K562 (cell line): Measurements from ENCODE around the gene POLR3A. TPM values are rescaled to one million over a fixed set of nuclear protein-coding genes. Genes with fewer than 3 reads are reported as not detected.

ENCODE experiments used
- DACH1 ChIP-seq: fragments of 450-650 bp; IDR thresholded peaks from 2 replicates; pipeline ENCODE4 v1.6.1; 2018; ENCODE audit not compliant: partially characterized antibody
- FOSL1 ChIP-seq: fragments of 200-800 bp; sonication (Bioruptor generic); conservative IDR thresholded peaks from 2 replicates; pipeline ENCODE4 v1.6.1; 2016; ENCODE audit warnings: missing genetic modification characterization, missing compliant biosample characterization
- NRF1 ChIP-seq, 2 experiments: fragments of 450-650 bp; IDR thresholded peaks in 1 of 2; conservative IDR thresholded peaks in 1 of 2; 2 replicates each; pipeline ENCODE4 v1.6.1; 2014; ENCODE audit warnings: mild to moderate bottlenecking in 2 of 2
- PHF8 ChIP-seq: fragments of 200-600 bp; sonication (generic); IDR thresholded peaks from 2 replicates; pipeline ENCODE4 v1.6.1; 2012; ENCODE audit warnings: mixed run types, mild to moderate bottlenecking, inconsistent platforms, low read length, moderate library complexity, borderline replicate concordance
- TBP ChIP-seq: optimal IDR thresholded peaks from 2 replicates; pipeline ENCODE3; 2011; ENCODE audit warnings: low read depth, low read length, improper control_type of control experiment
- XRCC3 ChIP-seq: fragments of 450-650 bp; IDR thresholded peaks from 2 replicates; pipeline ENCODE4 v1.6.1; 2017; ENCODE audit warnings: mild to moderate bottlenecking, moderate library complexity
- polyA plus RNA-seq, 8 experiments: library from polyadenylated mRNA; depleted of rRNA in 4 of 8; stranded (reverse) in 5 of 8; unstranded in 3 of 8; fragments of >200 nt; fragmentation: Nextera tagmentation in 2 of 8; fragmentation: Illumina TruSeq in 1 of 8; extraction: Ambion mirVana in 2 of 8; extraction: Trizol in 1 of 8; gene quantifications; 2 replicates each; pipeline versions ENCODE4 v1.2.1 to v1.2.3, GENCODE V29; 2011 to 2014; ENCODE audit warnings: inconsistent platforms in 1 of 8, missing spikeins in 1 of 8
- total RNA-seq, 7 experiments: library from RNA; depleted of rRNA in 6 of 7; stranded (reverse); fragments of >200 nt in 6 of 7; fragmentation: Illumina TruSeq in 2 of 7; extraction: Trizol in 2 of 7; gene quantifications; 2 replicates each; pipeline versions ENCODE4 v1.2.1 to v1.2.3, GENCODE V29; 2011 to 2021; ENCODE audit warnings: low replicate concordance in 1 of 7
- TF ChIP-seq, protein P1 (sequence below): fragments of 450-650 bp; IDR thresholded peaks from 2 replicates; pipeline ENCODE4 v1.6.1; 2016; ENCODE audit warnings: mild to moderate bottlenecking, moderate library complexity
- TF ChIP-seq, protein P2 (sequence below): fragments of 450-650 bp; IDR thresholded peaks from 2 replicates; pipeline ENCODE4 v1.6.1; 2014; ENCODE audit warnings: low read depth, mild to moderate bottlenecking, moderate library complexity, borderline replicate concordance
- TF ChIP-seq, protein P3 (sequence below): fragments of 450-650 bp; formaldehyde crosslinking; IDR thresholded peaks from 2 replicates; pipeline ENCODE4 v1.4.0; 2020; ENCODE audit warnings: mild to moderate bottlenecking, moderate library complexity

POLR3A gene
- total and polyA plus RNA-seq, 9 of the 15 experiments (the other 6 are each of a cell fraction or from before 2014, with no cell fraction given), result 14.9 to 37.0 (median 26.7) TPM

DNA sequence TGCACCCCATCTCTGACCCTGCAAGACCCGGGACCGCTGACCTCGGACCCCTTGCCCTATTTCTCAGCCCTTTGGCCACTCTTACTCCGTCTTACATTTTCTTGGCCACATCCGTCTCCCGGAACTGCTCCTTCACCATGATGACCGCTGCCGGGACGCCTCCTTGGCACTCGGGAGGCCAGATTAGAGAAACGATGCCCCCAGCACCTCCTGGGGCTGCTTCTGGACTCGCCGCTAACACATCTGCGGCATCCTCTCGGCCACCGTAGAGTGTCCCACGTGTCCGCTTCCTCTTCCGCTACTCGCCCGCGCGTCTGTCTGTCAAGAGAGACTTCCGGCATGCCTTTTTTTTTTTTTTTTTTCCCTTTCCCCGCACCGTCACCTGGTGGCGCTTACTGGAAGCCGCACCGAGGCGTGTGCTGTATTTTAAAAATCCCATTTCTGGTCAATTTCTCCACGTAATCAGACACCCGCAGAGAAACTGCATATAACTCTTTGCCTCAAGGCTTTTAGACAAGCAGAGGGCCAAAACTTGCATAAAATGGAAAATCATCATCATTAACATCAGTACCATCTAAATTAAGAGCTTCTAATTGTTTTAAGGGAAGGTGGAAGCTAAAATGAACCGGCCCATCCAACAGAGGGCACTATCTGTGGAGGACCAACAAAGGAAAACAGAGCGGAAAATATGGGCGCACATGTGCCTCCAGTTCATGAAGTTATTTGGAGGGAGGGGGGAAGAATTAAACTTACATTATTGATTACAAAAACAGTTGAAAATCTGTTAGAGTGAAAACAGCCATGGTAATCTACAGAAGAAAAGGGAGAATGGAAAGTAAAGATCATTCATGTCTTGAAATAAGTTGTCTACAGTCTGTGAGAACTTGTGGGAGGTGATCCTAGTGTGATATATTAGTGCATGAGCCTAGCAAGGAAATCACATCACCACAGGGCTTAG, at the start of gene POLR3A (continued):
- TF ChIP-seq, protein P1, sequence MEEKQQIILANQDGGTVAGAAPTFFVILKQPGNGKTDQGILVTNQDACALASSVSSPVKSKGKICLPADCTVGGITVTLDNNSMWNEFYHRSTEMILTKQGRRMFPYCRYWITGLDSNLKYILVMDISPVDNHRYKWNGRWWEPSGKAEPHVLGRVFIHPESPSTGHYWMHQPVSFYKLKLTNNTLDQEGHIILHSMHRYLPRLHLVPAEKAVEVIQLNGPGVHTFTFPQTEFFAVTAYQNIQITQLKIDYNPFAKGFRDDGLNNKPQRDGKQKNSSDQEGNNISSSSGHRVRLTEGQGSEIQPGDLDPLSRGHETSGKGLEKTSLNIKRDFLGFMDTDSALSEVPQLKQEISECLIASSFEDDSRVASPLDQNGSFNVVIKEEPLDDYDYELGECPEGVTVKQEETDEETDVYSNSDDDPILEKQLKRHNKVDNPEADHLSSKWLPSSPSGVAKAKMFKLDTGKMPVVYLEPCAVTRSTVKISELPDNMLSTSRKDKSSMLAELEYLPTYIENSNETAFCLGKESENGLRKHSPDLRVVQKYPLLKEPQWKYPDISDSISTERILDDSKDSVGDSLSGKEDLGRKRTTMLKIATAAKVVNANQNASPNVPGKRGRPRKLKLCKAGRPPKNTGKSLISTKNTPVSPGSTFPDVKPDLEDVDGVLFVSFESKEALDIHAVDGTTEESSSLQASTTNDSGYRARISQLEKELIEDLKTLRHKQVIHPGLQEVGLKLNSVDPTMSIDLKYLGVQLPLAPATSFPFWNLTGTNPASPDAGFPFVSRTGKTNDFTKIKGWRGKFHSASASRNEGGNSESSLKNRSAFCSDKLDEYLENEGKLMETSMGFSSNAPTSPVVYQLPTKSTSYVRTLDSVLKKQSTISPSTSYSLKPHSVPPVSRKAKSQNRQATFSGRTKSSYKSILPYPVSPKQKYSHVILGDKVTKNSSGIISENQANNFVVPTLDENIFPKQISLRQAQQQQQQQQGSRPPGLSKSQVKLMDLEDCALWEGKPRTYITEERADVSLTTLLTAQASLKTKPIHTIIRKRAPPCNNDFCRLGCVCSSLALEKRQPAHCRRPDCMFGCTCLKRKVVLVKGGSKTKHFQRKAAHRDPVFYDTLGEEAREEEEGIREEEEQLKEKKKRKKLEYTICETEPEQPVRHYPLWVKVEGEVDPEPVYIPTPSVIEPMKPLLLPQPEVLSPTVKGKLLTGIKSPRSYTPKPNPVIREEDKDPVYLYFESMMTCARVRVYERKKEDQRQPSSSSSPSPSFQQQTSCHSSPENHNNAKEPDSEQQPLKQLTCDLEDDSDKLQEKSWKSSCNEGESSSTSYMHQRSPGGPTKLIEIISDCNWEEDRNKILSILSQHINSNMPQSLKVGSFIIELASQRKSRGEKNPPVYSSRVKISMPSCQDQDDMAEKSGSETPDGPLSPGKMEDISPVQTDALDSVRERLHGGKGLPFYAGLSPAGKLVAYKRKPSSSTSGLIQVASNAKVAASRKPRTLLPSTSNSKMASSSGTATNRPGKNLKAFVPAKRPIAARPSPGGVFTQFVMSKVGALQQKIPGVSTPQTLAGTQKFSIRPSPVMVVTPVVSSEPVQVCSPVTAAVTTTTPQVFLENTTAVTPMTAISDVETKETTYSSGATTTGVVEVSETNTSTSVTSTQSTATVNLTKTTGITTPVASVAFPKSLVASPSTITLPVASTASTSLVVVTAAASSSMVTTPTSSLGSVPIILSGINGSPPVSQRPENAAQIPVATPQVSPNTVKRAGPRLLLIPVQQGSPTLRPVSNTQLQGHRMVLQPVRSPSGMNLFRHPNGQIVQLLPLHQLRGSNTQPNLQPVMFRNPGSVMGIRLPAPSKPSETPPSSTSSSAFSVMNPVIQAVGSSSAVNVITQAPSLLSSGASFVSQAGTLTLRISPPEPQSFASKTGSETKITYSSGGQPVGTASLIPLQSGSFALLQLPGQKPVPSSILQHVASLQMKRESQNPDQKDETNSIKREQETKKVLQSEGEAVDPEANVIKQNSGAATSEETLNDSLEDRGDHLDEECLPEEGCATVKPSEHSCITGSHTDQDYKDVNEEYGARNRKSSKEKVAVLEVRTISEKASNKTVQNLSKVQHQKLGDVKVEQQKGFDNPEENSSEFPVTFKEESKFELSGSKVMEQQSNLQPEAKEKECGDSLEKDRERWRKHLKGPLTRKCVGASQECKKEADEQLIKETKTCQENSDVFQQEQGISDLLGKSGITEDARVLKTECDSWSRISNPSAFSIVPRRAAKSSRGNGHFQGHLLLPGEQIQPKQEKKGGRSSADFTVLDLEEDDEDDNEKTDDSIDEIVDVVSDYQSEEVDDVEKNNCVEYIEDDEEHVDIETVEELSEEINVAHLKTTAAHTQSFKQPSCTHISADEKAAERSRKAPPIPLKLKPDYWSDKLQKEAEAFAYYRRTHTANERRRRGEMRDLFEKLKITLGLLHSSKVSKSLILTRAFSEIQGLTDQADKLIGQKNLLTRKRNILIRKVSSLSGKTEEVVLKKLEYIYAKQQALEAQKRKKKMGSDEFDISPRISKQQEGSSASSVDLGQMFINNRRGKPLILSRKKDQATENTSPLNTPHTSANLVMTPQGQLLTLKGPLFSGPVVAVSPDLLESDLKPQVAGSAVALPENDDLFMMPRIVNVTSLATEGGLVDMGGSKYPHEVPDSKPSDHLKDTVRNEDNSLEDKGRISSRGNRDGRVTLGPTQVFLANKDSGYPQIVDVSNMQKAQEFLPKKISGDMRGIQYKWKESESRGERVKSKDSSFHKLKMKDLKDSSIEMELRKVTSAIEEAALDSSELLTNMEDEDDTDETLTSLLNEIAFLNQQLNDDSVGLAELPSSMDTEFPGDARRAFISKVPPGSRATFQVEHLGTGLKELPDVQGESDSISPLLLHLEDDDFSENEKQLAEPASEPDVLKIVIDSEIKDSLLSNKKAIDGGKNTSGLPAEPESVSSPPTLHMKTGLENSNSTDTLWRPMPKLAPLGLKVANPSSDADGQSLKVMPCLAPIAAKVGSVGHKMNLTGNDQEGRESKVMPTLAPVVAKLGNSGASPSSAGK, result peak; percentile 98
- TF ChIP-seq, protein P2, sequence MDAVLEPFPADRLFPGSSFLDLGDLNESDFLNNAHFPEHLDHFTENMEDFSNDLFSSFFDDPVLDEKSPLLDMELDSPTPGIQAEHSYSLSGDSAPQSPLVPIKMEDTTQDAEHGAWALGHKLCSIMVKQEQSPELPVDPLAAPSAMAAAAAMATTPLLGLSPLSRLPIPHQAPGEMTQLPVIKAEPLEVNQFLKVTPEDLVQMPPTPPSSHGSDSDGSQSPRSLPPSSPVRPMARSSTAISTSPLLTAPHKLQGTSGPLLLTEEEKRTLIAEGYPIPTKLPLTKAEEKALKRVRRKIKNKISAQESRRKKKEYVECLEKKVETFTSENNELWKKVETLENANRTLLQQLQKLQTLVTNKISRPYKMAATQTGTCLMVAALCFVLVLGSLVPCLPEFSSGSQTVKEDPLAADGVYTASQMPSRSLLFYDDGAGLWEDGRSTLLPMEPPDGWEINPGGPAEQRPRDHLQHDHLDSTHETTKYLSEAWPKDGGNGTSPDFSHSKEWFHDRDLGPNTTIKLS, result peak; percentile 88
- TF ChIP-seq TBP (peak; percentile 68), PHF8 (peak; percentile 97), DACH1 (peak; percentile 86), FOSL1 (tag) (peak; percentile 67), XRCC3 (no peak), NRF1 (conservative IDR thresholded peaks at IDR 0.05 in 1 of 2, IDR thresholded peaks at IDR 0.05 in 1 of 2) (peak; percentile 22 to 28; a peak in 3 of 4 replicates)
- TF ChIP-seq, protein P3, sequence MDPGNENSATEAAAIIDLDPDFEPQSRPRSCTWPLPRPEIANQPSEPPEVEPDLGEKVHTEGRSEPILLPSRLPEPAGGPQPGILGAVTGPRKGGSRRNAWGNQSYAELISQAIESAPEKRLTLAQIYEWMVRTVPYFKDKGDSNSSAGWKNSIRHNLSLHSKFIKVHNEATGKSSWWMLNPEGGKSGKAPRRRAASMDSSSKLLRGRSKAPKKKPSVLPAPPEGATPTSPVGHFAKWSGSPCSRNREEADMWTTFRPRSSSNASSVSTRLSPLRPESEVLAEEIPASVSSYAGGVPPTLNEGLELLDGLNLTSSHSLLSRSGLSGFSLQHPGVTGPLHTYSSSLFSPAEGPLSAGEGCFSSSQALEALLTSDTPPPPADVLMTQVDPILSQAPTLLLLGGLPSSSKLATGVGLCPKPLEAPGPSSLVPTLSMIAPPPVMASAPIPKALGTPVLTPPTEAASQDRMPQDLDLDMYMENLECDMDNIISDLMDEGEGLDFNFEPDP (CRISPR knock-in tag), result no peak
